HL-60 (cell line): ENCODE results near the gene LIN37.
"Not testable (repeated sequence)": the region's sequence is repeated elsewhere in the genome, so short reads cannot be mapped to it uniquely, and the experiment has no call there.

Experiments used
- DNase-seq, 2 experiments: peaks; one replicate each; pipeline ENCODE4 v3.0.0-alpha.2; 2010 to 2020; ENCODE audit warnings: low read depth in 1 of 2, low spot score in 1 of 2
- H3K27ac ChIP-seq: fragments of 250-450 bp; sonication (Bioruptor Pico); replicated peaks from 2 replicates; pipeline ENCODE4 v1.5.1; 2020; ENCODE audit warnings: mild to moderate bottlenecking, moderate library complexity
- H3K27me3 ChIP-seq: fragments of 250-450 bp; sonication (Bioruptor Pico); 2 replicates; pipeline ENCODE4 v1.5.1; 2021; ENCODE audit warnings: mild to moderate bottlenecking, moderate library complexity; ENCODE audit not compliant: insufficient read depth, poor library complexity, severe bottlenecking
- H3K4me3 ChIP-seq: replicated peaks from 2 replicates; pipeline ENCODE4 v1.5.1; 2011; ENCODE audit warnings: mild to moderate bottlenecking, control low read depth, low read length; ENCODE audit not compliant: insufficient read depth
- GABPA ChIP-seq: IDR thresholded peaks from 2 replicates; pipeline ENCODE4 v1.6.1; 2012; ENCODE audit warnings: low read depth
- POLR2AphosphoS5 ChIP-seq: IDR thresholded peaks from 2 replicates; pipeline ENCODE4 v1.6.1; 2012; ENCODE audit warnings: low read depth
- SPI1 ChIP-seq: IDR thresholded peaks from 2 replicates; pipeline ENCODE4 v1.6.1; 2012; ENCODE audit warnings: low read depth, mild to moderate bottlenecking, borderline replicate concordance
- TF ChIP-seq, protein P1 (sequence below): IDR thresholded peaks from 2 replicates; pipeline ENCODE4 v1.6.1; 2012; ENCODE audit warnings: low read depth; ENCODE audit not compliant: insufficient replicate concordance
- TF ChIP-seq, protein P2 (sequence below): IDR thresholded peaks from one replicate; pipeline ENCODE4 v1.5.1; 2011; ENCODE audit warnings: low read length, control low read depth, inconsistent platforms; ENCODE audit not compliant: insufficient read depth

LIN37 gene

DNA sequence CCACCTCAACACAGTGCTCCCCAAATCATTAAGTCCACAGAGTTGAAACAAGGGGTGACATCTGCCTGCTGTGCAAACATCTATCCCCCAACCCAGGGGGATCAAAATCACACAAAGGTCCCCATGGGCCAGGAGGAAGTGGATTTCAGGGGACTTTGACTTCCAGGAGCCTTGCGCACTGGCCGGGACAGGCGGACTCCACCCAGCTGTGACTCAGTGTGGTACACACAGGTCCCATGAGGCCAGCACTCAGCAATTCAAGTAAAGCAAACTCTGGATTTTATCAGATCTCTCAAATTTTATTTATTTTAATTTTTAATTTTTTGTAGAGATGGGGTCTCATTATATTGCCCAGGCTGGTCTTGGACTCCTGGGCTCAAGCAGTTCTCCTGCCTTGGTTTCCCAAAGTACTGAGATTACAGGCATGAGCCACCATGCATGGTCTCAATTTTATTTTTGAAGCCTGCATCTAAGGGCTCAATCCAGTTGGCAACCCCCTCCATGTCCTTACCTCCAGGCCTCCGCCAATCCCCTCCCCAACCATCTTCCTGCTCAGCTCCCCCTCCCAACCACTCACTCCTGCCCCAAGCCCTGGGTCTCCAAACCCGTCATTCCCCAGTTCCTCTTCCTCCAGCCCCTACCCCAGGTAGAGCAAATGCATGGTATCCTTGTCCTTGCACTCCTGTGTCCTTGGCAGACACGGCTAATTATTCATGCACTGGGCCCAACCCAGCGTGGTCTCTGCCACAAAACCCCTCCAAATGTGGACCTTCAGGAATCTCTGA, 45.2 kb downstream of the LIN37 start:
- DNase-seq: no peak
- Histone ChIP-seq H3K27me3 (peaks cover 8% of the 10 kb centered on the region), H3K4me3 (no peak overlapping the region), H3K27ac (no peak overlapping the region)
- TF ChIP-seq GABPA (no peak), POLR2AphosphoS5 (no peak), SPI1 (no peak)
- TF ChIP-seq, protein P1, sequence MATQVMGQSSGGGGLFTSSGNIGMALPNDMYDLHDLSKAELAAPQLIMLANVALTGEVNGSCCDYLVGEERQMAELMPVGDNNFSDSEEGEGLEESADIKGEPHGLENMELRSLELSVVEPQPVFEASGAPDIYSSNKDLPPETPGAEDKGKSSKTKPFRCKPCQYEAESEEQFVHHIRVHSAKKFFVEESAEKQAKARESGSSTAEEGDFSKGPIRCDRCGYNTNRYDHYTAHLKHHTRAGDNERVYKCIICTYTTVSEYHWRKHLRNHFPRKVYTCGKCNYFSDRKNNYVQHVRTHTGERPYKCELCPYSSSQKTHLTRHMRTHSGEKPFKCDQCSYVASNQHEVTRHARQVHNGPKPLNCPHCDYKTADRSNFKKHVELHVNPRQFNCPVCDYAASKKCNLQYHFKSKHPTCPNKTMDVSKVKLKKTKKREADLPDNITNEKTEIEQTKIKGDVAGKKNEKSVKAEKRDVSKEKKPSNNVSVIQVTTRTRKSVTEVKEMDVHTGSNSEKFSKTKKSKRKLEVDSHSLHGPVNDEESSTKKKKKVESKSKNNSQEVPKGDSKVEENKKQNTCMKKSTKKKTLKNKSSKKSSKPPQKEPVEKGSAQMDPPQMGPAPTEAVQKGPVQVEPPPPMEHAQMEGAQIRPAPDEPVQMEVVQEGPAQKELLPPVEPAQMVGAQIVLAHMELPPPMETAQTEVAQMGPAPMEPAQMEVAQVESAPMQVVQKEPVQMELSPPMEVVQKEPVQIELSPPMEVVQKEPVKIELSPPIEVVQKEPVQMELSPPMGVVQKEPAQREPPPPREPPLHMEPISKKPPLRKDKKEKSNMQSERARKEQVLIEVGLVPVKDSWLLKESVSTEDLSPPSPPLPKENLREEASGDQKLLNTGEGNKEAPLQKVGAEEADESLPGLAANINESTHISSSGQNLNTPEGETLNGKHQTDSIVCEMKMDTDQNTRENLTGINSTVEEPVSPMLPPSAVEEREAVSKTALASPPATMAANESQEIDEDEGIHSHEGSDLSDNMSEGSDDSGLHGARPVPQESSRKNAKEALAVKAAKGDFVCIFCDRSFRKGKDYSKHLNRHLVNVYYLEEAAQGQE: no peak
- TF ChIP-seq, protein P2, sequence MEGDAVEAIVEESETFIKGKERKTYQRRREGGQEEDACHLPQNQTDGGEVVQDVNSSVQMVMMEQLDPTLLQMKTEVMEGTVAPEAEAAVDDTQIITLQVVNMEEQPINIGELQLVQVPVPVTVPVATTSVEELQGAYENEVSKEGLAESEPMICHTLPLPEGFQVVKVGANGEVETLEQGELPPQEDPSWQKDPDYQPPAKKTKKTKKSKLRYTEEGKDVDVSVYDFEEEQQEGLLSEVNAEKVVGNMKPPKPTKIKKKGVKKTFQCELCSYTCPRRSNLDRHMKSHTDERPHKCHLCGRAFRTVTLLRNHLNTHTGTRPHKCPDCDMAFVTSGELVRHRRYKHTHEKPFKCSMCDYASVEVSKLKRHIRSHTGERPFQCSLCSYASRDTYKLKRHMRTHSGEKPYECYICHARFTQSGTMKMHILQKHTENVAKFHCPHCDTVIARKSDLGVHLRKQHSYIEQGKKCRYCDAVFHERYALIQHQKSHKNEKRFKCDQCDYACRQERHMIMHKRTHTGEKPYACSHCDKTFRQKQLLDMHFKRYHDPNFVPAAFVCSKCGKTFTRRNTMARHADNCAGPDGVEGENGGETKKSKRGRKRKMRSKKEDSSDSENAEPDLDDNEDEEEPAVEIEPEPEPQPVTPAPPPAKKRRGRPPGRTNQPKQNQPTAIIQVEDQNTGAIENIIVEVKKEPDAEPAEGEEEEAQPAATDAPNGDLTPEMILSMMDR: no peak

DNA sequence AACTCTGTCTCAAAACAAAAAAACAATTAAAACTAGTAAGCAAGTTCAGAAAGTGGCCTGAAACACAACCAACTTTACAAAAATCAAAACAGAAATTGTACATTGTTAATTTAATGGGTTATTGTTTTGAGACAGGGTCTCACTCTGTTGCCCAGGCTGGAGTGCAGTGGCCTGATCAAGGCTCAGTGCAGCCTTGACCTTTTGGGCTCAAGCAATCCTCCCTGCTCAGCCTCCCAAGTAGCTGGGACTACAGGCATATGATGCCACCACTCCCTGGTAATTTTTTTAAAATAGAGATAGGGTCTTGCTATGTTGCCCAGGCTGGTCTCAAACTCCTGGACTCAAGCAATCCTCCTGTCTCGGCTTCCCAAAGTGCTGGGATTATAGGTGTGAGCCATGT, 47.2 kb downstream of the LIN37 start:
- not testable (repeated sequence) for H3K27ac ChIP-seq, DNase-seq, H3K4me3 ChIP-seq, H3K27me3 ChIP-seq

DNA sequence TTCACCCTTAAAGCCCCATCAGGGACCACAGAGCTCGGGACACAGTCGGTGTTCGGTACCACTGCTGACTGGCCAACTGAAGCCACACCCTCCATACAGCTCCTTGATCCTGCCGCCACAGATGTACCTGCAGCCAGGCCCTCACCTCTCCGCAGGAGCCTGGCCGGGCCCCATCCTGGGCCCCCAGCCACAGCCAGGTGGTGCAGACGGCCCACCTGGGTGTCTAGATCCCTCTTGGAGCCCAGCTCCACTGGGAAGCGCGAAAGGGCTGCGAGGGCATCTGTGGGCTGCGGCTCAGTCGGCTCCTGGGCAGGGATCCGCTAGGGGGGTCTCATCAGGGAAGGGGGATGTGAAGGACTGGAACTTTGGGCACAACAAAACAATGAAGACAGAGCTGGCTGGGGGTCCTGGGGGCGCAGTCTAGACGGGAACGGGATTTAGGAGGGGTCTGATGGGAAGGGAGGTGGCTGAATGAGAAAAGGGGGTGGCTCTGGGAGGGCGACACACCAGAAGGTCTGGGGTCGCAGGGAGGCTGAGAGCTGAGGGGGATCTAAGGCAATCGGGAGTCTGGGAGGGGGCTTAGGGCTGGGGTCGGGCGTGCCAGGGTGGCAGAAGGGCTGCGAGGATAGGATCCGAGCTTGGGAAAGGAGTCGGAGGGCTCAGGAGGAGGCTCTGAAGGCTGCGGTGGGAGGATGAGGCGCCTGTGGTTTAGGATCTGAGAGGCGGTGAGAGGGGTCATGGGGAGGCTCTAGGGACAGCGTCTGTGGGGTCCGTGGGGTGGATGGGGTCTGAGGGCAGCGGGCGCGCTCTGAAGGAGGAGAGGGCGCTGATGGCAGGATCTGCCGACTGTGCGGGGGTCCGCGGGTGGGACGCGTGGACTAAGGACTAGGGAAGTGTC, 48.5 kb downstream of the LIN37 start:
- no peak for DNase-seq
- Histone ChIP-seq H3K27me3 (peaks cover 8% of the 10 kb centered on the region), H3K27ac (no peak overlapping the region), H3K4me3 (no peak overlapping the region)
- TF ChIP-seq, protein P1: no peak
- TF ChIP-seq GABPA: no peak
- TF ChIP-seq, protein P2: no peak
- no peak for TF ChIP-seq SPI1
- no peak for TF ChIP-seq POLR2AphosphoS5

DNA sequence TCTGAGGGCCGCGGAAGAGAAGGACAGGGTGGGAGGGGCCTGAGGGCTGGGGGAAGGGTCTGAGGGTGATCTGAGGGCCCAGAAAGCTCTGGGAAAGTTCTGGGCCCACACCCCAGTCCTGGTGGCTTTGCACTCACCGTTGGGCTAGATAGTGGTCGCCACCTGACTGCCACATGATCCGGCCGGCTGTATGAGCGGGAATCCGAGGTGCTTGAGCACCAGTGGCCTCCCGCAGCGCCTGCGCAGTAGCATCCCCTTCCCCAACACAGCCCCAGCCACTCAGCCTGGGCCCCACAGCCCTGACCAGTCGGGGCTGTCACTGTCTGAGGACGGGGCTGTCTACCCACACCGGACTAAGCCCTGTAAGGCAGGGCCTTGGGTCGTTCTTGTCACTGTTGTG, 49.3 kb downstream of the LIN37 start:
- peaks cover 8% of the 10 kb centered on the region for H3K27me3 ChIP-seq
- TF ChIP-seq POLR2AphosphoS5 (no peak), GABPA (no peak), SPI1 (no peak)
- TF ChIP-seq, protein P2: no peak
- TF ChIP-seq, protein P1: no peak
- no peak overlapping the region for H3K4me3 ChIP-seq
- H3K27ac ChIP-seq: no peak overlapping the region
- DNase-seq: no peak
